ENCODE data around the gene LHX5.

Gene LHX5

DNA sequence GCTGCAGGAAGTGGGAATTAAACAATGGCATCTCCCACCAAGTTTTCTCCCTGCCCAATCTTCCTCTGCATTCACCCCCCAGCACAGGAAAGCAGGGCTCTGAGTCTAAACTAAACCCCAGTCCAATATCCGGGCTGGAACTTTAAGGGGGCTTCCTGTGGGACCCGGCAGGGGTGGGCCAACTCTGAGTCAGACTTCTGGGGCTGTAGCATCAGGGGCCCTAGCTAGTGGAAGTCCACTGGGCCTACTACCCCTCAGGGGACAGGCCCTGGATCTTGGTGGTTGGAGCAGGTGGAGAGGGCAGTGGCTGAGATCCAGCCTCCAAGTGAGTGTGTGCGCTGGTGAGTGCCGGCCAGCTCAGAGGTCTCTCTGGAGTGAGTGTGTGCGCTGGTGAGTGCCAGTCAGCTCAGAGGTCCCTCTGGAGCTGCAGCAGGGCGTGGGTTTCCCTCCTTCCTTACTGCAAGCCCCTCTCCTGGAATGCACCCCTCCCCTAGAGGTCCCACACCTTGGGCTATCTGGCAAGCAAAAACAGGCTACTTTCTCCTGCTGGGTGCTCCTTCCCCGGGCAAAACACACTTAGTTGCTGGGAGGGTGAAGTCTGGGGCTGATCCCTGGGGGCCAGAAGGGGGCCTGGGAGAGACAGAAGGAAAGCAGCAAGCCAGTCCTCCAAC, 5.6 kb upstream of the LHX5 start:
- no peak for DNase-seq

DNA sequence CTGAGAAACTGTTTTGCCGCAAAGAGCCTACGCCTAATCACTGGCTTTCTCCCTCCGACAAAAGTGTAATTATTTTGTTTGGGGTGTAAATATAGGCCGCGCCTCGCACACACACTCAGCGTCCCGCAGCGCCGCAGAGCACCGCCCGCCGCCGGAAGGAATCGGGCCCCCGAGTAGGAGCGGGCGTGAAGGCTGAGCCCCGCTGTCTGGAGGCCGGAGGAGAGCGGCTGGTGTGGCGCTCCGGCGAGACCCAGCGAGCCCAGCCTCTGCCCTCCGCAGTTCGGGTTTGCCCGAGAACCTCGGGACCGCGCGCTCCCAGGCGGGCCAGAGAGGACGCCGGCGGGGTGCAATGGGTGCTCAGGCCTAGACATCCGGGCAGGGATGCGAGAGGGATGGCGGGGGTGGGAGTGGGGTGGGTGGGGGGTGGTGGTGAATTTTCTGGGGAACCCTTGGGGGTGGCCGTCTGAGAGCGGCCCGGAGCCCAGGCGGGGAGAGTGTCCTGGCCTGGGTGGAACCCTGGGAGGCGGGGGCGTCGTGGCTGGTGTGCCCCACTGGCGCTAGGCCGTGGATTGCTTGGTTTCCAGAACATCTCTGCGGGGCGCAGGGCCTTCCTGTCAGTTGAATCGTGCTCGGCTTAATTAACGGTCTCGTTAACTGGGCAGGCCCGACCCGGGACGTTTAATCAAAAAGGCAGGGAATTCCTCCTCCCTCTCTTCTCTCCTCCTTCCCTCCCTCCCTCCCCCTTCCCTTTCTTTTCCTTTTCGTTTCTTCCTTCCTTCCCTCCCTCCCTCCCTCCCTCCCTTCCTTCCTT, 4.7 kb upstream of the LHX5 start:
- DNase-seq, result no peak

DNA sequence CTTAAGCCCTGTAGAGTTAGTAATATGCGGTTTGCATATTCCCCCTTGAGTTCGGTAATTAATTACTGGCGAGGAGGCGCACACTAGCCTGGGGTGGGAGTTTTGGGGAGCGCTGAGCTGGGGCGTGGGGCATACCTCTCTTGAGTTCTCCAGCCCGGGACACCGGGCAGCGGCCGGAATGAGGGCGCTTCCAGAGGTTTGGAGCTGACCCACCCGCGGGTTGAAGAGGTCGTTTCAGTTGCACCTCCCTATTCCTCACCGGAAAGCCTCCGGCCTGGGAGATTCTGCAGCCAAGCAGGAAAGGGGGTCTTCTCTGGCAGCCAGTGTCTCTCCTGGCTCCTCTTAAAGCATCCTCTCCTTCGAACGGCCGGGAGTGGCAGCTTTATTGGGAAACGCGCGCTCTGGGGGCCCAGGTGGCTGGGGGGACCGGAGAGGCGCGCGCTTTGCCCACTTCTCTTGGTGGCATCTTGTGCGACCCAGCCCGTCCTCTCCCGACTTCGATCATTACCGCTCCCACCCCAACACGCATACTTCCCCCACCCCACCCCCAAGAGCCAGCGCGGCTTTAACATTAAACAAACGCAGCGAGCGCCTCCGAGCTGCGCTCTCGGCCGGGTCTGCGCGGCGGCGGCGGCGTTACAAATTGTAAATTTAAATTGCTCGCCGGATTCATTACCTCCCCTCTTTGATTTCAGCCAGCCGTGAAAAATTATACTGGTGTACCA, 3.9 kb upstream of the LHX5 start:
- no peak for DNase-seq

DNA sequence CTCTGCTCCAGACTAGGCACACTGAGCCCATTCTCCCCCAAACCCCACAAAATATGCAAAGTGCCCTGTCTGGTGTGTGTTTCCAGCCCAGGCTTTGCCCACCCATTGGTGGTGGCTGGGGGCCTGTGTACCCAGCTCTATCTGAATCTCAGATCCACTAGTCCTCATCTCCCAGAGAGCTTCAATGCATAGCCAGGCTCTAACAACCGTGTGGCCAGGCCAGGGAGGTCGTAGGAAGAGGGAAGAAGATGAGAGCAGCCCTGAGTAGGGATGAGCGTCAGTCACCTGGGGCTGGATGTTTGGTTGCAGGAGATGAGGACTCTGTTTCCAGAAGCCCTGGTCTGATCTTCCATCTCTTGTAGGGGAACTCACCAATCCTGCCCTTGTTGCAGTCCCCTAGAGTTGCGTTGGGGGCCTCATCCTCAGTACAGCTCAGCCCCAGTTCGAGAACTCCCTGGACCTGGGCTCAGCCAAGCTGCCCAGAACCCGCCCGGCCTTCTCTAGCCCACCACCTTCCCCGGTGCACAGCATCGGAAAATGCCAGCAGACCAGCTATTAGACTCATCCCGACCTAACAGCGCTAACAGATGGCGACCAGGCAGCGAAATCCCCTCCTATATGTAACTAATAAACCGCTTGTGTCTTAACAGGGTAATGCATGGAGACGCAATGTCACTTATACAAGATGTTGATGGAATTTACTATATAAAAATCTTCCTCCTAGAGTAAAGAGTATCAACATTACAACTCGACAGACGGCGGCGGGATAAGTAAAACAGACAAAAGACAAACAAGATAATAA, 3.2 kb upstream of the LHX5 start:
- DNase-seq, result no peak

DNA sequence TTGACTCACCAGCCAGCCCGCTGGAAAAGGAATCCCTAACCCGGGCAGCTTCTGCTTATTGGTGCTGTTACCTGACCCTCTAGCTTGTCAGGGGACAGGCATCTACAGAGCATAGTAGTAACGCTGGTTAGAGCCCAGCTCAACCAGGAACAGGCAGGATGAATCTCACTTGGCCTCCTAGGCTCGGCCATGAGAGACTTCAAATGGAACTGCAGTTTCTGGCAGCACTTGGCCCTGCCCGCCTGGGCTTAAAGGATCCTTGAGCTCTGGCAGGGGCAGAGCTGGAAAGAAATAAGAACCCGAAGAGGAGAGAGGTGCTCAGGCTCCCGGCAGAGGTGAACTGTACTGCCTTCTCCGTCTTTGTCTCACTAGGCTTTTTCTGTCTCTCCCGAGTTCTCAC, 2.3 kb upstream of the LHX5 start:
- DNase-seq, result no peak

DNA sequence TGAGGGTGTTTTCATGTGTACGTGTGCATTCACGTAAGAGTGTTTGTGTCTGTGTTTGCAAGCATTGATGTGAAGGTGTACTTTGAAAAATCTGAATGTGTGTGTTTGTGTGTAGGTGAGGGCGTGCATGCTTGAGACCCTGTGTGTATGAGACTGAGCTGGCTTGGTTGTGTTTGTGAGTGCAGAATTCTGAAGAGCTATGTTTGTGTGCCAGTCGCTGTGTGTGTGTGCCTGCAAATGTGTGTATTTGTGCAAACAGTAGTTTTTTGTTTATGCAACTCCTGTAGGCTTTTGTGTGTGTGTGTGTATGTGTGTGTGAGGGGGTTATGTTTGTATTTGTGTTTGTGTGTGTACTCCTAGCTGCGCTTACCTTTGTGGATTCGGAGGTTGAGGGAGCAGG, 1.7 kb upstream of the LHX5 start:
- no peak for DNase-seq

DNA sequence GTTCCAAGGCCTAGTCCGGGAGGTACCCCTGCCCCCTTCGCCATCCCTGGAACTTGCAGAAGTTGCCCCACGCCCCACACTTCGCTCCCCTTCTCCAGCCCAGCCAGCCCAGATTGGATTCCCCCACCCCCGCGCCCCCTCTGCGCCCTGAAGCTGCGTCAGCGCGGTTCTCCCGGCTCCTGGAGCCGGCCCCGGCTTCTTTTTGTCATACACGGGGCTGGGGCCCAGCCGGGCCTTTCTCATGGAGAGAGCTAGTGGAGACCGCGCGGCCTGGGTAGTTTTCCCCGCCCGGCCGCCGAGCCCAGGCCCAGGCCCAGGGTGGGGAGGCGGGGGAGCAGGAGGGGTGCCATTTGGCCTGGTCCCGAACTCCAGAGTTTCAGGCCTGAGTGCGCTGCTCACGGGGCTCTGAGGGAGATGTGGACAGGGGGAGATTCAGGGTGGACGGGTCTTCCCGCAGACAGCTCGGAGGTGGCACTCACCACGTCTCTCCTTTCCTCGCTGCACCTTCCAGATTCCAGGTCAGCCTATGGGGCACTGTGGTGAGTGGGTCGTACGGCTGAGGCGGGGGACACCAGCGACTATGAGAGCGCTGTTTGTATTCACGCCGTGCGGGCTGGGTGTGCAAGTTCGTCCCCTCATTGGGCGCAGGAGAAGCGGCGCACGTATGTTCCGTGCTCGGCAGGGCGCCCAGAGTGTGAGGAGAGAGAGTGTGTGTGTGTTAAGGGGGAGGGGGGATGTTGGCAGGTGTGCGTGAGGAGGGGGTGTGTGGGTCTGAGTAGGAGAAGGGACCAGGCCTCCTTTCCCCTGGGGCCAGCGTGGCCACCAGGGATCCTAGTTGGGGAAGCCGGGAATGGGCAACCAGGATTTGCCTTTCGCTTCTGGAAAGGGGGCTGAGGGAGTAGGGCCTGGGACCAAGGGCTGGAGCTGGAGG, 785 bp upstream of the LHX5 start:
- DNase-seq, result no peak

DNA sequence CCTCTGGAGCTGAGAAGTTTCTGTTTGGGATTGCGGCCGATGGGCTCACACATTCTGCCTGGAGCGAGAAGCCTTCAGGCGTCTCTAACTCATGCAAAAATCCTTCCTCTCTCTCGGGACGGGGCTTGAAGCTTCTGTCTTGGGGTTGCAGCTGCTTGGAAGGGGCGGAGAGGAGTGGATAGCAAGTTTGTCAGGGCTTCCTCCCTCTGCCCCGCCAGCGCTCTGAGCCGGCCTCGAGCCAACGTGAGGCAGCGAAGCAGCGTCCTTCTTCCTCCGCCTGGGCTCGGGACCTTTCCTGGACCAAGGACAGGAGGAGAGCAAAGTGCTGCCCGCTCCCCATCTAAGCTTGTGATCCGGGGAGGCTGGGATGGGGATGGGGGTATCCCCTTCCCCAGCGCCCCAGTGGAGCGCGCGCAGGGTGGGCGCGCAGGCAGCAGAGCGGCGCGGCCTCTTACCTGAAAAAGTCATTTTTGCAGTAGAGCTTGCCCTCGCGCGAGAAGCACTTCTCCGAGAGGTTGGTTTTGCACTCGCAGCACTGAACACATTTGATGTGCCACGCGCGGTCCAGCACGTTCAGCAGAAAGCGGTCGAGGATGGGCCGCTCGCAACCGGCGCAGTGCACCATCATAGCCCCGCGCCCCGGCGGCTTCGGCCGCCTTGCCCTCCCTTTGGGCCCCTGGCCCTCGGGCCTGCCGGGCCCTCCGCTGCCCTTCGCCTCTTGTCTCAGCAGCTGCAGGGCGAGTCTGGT, 626 bp downstream of the LHX5 start:
- DNase-seq, result no peak

DNA sequence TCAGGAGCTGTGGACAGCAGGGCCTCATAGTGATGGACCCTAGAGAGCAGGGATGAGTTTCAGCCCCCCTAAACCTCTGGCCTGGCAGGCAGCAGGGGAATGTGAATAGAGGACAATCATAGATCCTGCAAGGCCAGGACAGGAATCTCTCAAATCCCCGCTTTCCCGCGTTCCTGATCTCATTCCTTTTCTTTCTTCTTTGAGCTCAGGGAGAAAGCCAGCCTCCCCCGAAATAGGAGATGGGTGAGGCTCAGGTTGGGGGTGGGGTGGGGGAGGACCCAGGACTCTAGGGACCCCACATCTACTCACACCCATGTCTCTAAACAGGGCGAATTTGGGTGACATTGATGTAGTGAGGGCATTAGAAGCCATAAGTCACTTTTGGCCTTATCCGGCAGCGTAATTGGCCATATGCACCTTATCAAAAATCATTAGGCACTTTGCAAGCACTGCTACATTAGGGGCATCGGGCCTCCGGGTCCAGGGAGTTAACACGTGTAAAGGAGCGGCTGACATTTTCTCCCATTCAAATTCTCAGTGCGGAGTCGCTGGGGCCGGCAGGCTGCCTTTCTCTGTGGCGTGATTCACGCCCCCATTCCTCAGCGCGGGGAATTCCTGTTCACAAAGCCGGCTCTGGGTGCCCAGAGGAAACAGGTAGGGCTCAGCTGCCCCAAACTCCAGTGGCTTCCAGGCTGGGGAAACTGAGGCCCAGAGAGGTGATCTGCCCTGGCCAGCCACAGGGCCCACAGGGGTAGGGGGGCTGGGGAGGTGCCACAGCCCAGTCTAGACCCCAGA, 1.5 kb downstream of the LHX5 start:
- no peak for DNase-seq

DNA sequence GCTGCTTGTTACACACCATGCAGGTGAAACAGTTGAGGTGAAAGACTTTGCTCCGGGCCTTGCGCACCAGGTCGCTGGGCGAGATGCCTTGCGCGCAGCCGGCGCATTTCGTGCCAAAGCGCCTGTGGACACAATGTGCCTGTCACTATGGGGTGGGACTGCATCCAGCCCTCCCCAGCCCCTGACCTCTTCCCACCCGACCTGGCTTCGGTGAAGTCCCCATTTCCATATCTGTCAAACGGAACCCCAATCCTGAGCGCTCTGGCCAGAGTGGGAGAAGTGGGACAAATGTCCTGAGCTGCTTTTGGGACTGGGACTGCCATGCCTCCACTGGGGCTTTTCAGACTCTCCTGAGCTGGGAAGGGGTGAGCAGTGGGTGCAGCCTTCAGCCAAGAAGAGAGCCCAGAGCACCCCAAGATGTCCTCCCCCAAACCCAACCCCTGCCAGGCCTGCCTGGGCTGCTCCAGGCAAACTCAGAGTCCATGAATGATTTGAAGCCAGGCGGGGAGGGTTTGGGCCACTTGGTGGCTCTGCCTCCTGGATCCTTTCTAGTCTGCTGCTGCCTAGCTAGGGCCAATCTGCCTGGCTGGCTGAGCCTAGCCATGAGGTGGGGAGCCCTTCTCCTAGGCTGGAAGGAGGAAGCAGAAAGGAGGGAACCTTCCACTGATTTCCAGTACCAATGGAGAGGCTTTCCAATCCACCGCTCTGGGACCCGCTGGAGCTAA, 2.3 kb downstream of the LHX5 start:
- no peak for DNase-seq

DNA sequence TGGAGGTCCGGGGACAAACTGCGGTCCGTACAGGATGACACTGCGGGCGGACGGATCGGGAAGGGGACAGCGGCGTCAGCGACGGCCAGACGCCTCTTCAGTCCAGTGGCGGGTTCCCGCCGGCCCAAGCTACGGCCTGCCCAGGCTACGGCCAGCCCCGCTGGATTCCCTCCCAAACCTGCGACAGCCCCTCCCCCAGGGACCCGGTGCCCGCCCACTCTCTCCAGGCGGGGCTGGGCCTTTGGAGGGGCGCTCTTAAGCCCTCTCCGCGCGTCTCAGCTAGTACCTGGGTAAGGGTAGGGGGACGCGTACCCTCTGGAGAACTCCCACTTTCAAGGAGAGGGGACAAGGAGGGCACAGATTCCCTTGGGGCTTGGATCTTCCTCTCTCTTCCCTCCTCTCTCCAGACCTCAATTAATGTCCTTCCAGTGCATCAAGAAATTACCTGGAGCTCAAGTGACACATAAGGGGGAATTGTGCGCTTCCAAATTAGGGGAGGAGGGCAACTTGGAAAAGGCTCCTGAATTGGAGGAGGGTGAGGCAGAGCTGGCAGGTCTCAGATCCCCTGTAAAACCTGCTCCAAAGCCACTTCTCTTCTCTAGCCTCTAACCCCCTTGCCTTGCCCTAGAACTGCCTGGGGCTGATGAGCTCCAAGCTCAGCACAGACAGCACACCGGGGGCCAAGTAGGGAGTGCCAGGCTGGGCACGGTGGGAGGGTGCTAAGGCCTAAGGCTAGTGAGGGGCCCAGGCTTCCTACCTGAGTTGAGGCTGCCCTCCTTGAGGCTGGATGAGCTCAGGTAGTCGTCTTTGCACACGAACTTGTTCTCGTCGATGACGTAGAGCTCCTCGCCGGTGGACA, 3.1 kb downstream of the LHX5 start:
- DNase-seq, result no peak

DNA sequence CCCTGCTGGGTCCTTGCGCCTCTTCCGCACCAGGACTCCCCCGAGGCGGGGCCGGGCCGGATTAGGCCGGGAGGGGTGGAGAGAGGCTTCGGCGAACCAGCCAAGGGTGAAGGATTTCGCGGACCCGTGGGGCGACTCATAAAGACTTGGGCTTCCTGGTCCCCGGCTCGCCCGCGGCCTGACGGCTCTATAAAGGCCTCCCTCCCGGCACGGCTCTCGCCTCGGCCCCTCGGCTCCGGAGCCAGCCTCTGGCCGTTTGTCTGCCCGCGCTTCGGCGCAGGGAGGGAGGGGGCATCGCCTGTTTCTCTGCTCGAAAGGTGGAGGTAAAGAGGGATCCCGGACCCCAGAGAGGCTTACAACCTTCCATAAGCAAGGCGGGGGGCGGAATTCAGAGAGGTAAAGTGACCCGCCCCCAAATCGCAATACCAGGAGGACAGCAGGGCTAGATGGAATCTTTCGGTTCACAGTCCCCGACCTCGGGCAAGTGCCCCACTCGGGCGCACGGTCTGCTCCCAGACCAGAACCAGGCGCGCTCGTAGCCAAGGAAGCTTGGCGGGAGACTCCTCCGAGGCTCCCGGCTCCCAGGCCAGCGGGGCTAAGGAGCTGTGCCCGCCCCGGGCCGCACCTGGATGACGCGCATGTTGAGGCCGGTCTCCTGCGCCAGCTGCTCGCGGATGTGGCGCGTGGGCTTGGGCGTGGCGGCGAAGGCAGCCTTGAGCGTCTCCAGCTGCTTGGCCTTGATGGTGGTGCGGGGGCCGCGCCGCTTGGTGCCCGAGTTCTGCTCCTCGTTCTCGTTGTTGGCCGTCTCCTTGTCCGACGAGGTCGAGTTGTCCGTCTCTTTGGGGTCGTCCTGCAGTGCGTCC, 3.9 kb downstream of the LHX5 start:
- DNase-seq, result no peak

DNA sequence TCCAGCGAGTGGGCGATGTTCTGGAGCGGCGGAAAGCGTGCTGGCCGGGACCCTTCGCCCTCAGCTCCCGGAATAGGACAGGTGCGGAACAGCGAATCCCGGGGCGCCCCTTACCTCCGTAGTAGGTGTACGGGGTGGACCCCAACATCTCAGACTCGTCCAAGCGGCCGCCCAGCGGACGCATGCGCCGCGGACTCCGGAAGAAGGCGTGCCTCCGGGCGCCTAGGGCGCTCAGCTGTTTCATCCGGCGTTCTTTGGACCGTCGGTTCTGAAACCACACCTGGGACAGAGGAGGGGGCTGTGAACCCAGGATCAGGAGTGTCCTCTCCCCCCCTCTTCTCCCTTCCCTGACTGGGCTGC, 4.5 kb downstream of the LHX5 start:
- DNase-seq, result no peak

DNA sequence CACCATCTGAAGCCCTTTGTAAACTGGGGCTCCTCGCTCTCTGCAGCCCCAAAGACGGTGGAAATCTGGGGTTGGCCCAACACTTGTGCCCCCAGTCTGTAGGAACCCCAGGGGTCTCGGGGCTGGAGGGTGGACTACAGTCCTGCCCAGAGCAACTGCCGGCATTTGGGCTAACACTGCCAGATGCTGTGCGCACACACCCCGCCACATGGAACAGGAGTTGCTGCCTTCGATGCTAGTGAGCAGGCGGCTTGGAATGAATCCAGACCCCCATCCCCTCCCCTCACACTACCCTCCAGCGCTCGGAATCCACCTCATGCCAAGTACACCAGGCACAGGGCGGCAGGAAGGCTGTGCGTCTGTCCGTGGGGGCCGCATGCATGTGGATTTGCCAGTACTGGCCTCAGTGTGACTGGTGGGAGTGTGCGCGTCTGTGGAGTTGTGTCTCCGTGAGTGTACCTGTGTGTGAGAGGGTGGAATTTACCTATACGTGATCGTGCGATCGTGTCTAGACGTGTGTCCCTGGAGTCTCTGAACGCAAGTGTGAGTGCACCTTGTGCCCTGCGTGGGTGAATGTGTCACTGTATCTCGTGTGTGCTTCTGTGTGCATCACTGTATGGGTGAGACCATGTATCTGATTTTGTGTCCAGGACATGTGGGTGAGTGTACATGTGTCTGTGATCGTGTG, 5.1 kb downstream of the LHX5 start:
- DNase-seq, result no peak

DNA sequence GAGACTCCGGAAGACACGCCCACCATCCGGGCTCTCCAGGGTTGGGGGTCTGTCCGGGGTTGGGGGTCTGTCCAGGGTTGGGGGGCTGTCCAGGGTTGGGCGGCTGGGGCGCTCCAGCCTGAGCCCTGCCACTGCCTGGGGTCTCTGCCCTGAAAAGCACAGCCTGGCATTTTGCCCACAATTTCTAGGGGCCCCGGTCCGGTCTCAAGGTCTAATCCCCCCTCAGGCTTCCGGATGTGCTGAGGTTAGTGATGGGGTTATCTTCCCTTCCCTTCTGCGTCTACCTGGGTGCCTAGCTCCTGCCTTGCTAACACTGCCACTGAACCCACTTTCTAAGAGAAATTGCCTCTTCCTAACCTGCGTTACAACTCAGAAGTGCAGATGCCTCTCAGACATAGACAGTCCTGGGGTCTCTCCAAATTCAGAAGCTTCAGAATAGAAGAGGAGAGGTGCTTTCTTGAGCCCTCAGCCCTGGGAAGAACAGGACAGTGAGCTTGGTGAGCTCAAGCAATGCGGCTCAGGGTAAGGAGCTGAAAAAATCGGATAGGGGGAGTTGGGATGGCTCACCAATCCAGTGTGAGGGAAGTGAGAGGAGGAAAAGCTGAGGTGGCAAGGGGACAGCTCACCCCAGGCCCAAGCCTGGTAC, 5.7 kb downstream of the LHX5 start:
- no peak for DNase-seq

Data from SHP77 (cell line).